Suprapubic skin (tissue), 4 donors: ENCODE data around the gene PRPF4.

Experiments
- EP300 ChIP-seq: sonication (generic); formaldehyde crosslinking; IDR thresholded peaks from one replicate; pipeline ENCODE4 v1.6.1; 2017; ENCODE audit warnings: antibody characterized with exemption
- POLR2A ChIP-seq, 2 donors: fragments of 450-650 bp; IDR thresholded peaks; one replicate each; pipeline ENCODE4 v1.6.1; 2017; ENCODE audit warnings: antibody characterized with exemption in 2 of 2, mild to moderate bottlenecking in 2 of 2, moderate library complexity in 2 of 2
- POLR2AphosphoS5 ChIP-seq, 3 donors: sonication (generic); formaldehyde crosslinking; IDR thresholded peaks; one replicate each; pipeline ENCODE4 v1.6.1; 2017; ENCODE audit warnings: antibody characterized with exemption in 3 of 3
- TF ChIP-seq, protein P1 (sequence below), 2 donors: fragments of 200-600 bp in 1 of 2; fragments of 450-650 bp in 1 of 2; sonication (generic) in 1 of 2; IDR thresholded peaks; one replicate each; pipeline ENCODE4 v1.5.1; 2016 to 2019; ENCODE audit warnings: antibody characterized with exemption in 2 of 2, mild to moderate bottlenecking in 1 of 2, moderate library complexity in 1 of 2

DNA sequence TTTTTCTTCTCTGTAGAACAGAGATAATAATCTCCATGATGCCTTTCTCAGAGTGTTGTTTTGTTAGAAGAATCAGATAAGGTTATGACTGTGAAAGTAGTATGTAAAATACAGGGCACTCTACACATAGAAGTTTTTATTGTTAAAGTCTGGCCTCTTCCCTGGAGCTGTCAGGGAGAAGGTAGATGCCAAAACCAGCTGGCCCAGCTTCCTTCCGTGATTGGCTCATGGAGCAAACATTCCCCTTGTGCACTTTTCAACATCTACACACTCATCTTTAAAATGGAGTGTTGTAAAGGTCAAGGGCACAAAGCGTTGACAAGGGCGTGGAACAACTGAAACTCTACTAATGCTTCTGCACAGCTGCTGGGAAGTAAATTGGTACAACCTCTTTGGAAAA lies 35.1 kb downstream of the PRPF4 start:
- TF ChIP-seq POLR2A (IDR thresholded peaks at IDR 0.05) (no peak), POLR2AphosphoS5 (IDR thresholded peaks at IDR 0.05) (no peak), EP300 (no peak)
- TF ChIP-seq, protein P1, sequence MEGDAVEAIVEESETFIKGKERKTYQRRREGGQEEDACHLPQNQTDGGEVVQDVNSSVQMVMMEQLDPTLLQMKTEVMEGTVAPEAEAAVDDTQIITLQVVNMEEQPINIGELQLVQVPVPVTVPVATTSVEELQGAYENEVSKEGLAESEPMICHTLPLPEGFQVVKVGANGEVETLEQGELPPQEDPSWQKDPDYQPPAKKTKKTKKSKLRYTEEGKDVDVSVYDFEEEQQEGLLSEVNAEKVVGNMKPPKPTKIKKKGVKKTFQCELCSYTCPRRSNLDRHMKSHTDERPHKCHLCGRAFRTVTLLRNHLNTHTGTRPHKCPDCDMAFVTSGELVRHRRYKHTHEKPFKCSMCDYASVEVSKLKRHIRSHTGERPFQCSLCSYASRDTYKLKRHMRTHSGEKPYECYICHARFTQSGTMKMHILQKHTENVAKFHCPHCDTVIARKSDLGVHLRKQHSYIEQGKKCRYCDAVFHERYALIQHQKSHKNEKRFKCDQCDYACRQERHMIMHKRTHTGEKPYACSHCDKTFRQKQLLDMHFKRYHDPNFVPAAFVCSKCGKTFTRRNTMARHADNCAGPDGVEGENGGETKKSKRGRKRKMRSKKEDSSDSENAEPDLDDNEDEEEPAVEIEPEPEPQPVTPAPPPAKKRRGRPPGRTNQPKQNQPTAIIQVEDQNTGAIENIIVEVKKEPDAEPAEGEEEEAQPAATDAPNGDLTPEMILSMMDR (IDR thresholded peaks at IDR 0.05): no peak
